Peyer's patch (tissue), 4 donors: ENCODE measurements around the gene SMAD6.

Experiments
- CTCF ChIP-seq, 6 experiments: fragments of 450-650 bp in 4 of 6; fragments of 200-600 bp in 2 of 6; sonication (generic) in 1 of 6; IDR thresholded peaks; one replicate each; pipeline ENCODE4 v1.5.1; 2017 to 2019; ENCODE audit warnings: antibody characterized with exemption in 6 of 6, mild to moderate bottlenecking in 3 of 6, moderate library complexity in 1 of 6
- POLR2A ChIP-seq, 2 donors: fragments of 450-650 bp; IDR thresholded peaks; one replicate each; pipeline ENCODE4 v1.5.1; 2017; ENCODE audit warnings: antibody characterized with exemption in 2 of 2, mild to moderate bottlenecking in 2 of 2, moderate library complexity in 2 of 2

GRCh38 chr15:66653398-66653797 lies 48.6 kb upstream of the SMAD6 start:
- TF ChIP-seq CTCF (IDR thresholded peaks at IDR 0.05): no peak
- TF ChIP-seq POLR2A (IDR thresholded peaks at IDR 0.05): no peak
